Measurements from ENCODE around the gene PTPRT. TPM values are rescaled to one million over a fixed set of nuclear protein-coding genes. Genes with fewer than 3 reads are reported as not detected.

The PTPRT gene
- polyA plus RNA-seq, 1 of the 3 experiments (the other 2 are of a cell fraction): not detected

GRCh38 chr20:42496595-42496994, 693.1 kb downstream of the PTPRT start (continued):
- TF ChIP-seq CTCF (IDR thresholded peaks at IDR 0.05) (no peak), CHD2 (IDR thresholded peaks at IDR 0.05; ENCODE audit: low read length, partially characterized antibody) (no peak), MEF2A (IDR thresholded peaks at IDR 0.05; ENCODE audit: borderline replicate concordance, low read depth) (no peak), EP300 (IDR thresholded peaks at IDR 0.05; ENCODE audit: borderline replicate concordance in 1 of 2, low read depth in 1 of 2, low read length in 1 of 2) (no peak), SIN3A (IDR thresholded peaks at IDR 0.05; ENCODE audit: borderline replicate concordance, low read depth, low read length) (no peak)

DNA sequence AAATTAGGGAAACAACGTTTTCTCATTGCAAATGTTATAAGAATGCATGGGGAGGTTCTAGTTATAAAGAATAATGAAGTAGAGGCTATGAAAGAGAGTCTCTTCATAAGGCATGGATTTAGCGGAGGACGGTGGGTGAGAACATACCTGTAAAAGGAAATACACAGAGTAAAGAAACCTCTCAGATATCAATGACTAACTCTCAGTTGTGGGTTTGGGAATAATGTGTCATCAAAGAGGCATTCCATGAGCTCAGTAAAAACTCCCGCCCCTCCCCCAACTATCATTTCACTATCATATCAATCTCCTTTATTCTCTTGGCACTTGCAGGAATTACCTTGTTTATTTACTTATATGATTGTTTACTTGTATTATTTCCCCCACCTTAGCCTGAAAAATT, 695.4 kb downstream of the PTPRT start:
- WGBS (ENCODE audit: low lambda C conversion rate): 47% methylated on average over 4 of the region's 4 CpGs
- no peak overlapping the region for H3K9ac ChIP-seq
- H3F3A ChIP-seq (replicated peaks; ENCODE audit: insufficient read depth): no peaks in the 10 kb centered on the region
- no peaks in the 10 kb centered on the region for H3K9me3 ChIP-seq
- H3K9me2 ChIP-seq: no peaks in the 10 kb centered on the region
- no peak for TF ChIP-seq GABPA (IDR thresholded peaks at IDR 0.05; ENCODE audit: low read depth)
- TF ChIP-seq CHD2 (IDR thresholded peaks at IDR 0.05; ENCODE audit: low read length, partially characterized antibody): no peak
- TF ChIP-seq, protein P1, sequence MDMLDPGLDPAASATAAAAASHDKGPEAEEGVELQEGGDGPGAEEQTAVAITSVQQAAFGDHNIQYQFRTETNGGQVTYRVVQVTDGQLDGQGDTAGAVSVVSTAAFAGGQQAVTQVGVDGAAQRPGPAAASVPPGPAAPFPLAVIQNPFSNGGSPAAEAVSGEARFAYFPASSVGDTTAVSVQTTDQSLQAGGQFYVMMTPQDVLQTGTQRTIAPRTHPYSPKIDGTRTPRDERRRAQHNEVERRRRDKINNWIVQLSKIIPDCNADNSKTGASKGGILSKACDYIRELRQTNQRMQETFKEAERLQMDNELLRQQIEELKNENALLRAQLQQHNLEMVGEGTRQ (IDR thresholded peaks at IDR 0.05; ENCODE audit: borderline replicate concordance, low read depth, low read length): no peak
- no peak for TF ChIP-seq TEAD4 (IDR thresholded peaks at IDR 0.05; ENCODE audit: borderline replicate concordance, insufficient read depth)
- no peak for TF ChIP-seq RCOR1 (IDR thresholded peaks at IDR 0.05; ENCODE audit: low read length)
- no peak for TF ChIP-seq POLR2AphosphoS5 (IDR thresholded peaks at IDR 0.05; ENCODE audit: low read depth, low read length)
- TF ChIP-seq SMC3 (IDR thresholded peaks at IDR 0.05; ENCODE audit: low read depth, low read length): no peak
- TF ChIP-seq, protein P2, sequence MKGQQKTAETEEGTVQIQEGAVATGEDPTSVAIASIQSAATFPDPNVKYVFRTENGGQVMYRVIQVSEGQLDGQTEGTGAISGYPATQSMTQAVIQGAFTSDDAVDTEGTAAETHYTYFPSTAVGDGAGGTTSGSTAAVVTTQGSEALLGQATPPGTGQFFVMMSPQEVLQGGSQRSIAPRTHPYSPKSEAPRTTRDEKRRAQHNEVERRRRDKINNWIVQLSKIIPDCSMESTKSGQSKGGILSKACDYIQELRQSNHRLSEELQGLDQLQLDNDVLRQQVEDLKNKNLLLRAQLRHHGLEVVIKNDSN (IDR thresholded peaks at IDR 0.05; ENCODE audit: borderline replicate concordance, low read depth): no peak
- TF ChIP-seq GATA2 (CRISPR knock-in tag; IDR thresholded peaks at IDR 0.05): no peak
- TF ChIP-seq, protein P3, sequence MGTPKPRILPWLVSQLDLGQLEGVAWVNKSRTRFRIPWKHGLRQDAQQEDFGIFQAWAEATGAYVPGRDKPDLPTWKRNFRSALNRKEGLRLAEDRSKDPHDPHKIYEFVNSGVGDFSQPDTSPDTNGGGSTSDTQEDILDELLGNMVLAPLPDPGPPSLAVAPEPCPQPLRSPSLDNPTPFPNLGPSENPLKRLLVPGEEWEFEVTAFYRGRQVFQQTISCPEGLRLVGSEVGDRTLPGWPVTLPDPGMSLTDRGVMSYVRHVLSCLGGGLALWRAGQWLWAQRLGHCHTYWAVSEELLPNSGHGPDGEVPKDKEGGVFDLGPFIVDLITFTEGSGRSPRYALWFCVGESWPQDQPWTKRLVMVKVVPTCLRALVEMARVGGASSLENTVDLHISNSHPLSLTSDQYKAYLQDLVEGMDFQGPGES (IDR thresholded peaks at IDR 0.05; ENCODE audit: low read depth, low read length): no peak
- no peak for TF ChIP-seq RAD21 (IDR thresholded peaks at IDR 0.05; ENCODE audit: low read length)
- no peak for TF ChIP-seq CTCF (IDR thresholded peaks at IDR 0.05)
- no peak for TF ChIP-seq MEF2A (IDR thresholded peaks at IDR 0.05; ENCODE audit: borderline replicate concordance, low read depth)
- no peak for TF ChIP-seq RXRA (IDR thresholded peaks at IDR 0.05; ENCODE audit: borderline replicate concordance, low read depth)
- TF ChIP-seq ELF1 (IDR thresholded peaks at IDR 0.05): no peak
- no peak overlapping the region for H3K4me3 ChIP-seq (ENCODE audit: low read depth in 2 of 2, low read length in 1 of 2)
- H3K4me1 ChIP-seq (ENCODE audit: control insufficient read depth in 1 of 2, insufficient read depth in 2 of 2, low read depth in 1 of 2, low read length in 1 of 2): no peaks in the 10 kb centered on the region
- no peak overlapping the region for H3K27ac ChIP-seq (ENCODE audit: low read depth in 2 of 2, low read length in 1 of 2)
- no peaks in the 10 kb centered on the region for H3K79me2 ChIP-seq (ENCODE audit: insufficient read depth)
- H2AFZ ChIP-seq (ENCODE audit: low read depth): no peak overlapping the region
- DNase-seq: no peak
- ChIA-PET POLR2A (no interaction called here), CTCF (interaction anchor here (1.4 kb wide), 1 partner anchor 11 kb away, joined by 3 read pairs; no protein-coding TSS in a partner anchor)
- H3K36me3 ChIP-seq (replicated peaks in 1 of 2; ENCODE audit: control insufficient read depth in 1 of 2, insufficient read depth in 2 of 2, low read length in 1 of 2): no peaks in the 10 kb centered on the region
- H3K4me2 ChIP-seq: no peak overlapping the region
- H4K20me1 ChIP-seq (ENCODE audit: insufficient read depth): no peaks in the 10 kb centered on the region
- H3K27me3 ChIP-seq (ENCODE audit: insufficient read depth): no peaks in the 10 kb centered on the region

Data from SK-N-SH (cell line).